ENCODE results near the gene RPS27. TPM values are rescaled to one million over a fixed set of nuclear protein-coding genes. Genes with fewer than 3 reads are reported as not detected.
A peak's percentile ranks its signal among the peaks of the same experiment; 100 is the strongest.

The RPS27 gene
- polyA plus RNA-seq, 1 donor from 2014 or later: 2,235 TPM

- H3F3A ChIP-seq (ENCODE audit: insufficient read depth, low read length, poor library complexity, severe bottlenecking): no peaks in the 10 kb centered on the region
- H4K20me1 ChIP-seq (ENCODE audit: insufficient read depth): no peaks in the 10 kb centered on the region
- H3K9me2 ChIP-seq (ENCODE audit: insufficient read depth, low read length): no peaks in the 10 kb centered on the region
- H3K9me3 ChIP-seq (ENCODE audit: low read length): no peaks in the 10 kb centered on the region
- no peak for TF ChIP-seq EZH2 (IDR thresholded peaks at IDR 0.05; ENCODE audit: borderline replicate concordance, insufficient read depth, low read length, poor library complexity, severe bottlenecking)
- peak; percentile 34 for TF ChIP-seq TAF1 (IDR thresholded peaks at IDR 0.05; ENCODE audit: low read depth)
- TF ChIP-seq POLR2AphosphoS5 (IDR thresholded peaks at IDR 0.05): peak; percentile 84
- TF ChIP-seq SMC3 (conservative IDR thresholded peaks at IDR 0.05; ENCODE audit: poor library complexity): peak; percentile 19
- TF ChIP-seq RAD21 (conservative IDR thresholded peaks at IDR 0.05): no peak
- peak; percentile 31 for TF ChIP-seq EP300 (conservative IDR thresholded peaks at IDR 0.05; ENCODE audit: poor library complexity, severe bottlenecking)
- peak; percentile 73 for TF ChIP-seq MXI1 (conservative IDR thresholded peaks at IDR 0.05; ENCODE audit: poor library complexity, severe bottlenecking)
- TF ChIP-seq, protein P1, sequence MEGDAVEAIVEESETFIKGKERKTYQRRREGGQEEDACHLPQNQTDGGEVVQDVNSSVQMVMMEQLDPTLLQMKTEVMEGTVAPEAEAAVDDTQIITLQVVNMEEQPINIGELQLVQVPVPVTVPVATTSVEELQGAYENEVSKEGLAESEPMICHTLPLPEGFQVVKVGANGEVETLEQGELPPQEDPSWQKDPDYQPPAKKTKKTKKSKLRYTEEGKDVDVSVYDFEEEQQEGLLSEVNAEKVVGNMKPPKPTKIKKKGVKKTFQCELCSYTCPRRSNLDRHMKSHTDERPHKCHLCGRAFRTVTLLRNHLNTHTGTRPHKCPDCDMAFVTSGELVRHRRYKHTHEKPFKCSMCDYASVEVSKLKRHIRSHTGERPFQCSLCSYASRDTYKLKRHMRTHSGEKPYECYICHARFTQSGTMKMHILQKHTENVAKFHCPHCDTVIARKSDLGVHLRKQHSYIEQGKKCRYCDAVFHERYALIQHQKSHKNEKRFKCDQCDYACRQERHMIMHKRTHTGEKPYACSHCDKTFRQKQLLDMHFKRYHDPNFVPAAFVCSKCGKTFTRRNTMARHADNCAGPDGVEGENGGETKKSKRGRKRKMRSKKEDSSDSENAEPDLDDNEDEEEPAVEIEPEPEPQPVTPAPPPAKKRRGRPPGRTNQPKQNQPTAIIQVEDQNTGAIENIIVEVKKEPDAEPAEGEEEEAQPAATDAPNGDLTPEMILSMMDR (IDR thresholded peaks at IDR 0.05; ENCODE audit: poor library complexity, severe bottlenecking): peak; percentile 23
- peak; percentile 63 for TF ChIP-seq REST (IDR thresholded peaks at IDR 0.05; ENCODE audit: borderline replicate concordance)
- peaks cover 52% of the 10 kb centered on the region for H3K79me2 ChIP-seq (replicated peaks; ENCODE audit: insufficient read depth, low read length)
- H3K27me3 ChIP-seq (ENCODE audit: insufficient read depth, low read depth, low read length): no peaks in the 10 kb centered on the region
- peak within 1 kb of the TSS; percentile 84 for H3K27ac ChIP-seq (ENCODE audit: low read length)
- H3K4me2 ChIP-seq (ENCODE audit: low read length): peak within 1 kb of the TSS; percentile 94
- peak within 1 kb of the TSS; percentile 69 for H2AFZ ChIP-seq (ENCODE audit: low read depth, low read length)
- peak within 1 kb of the TSS; percentile 90 for H3K9ac ChIP-seq (ENCODE audit: low read length)
- H3K4me3 ChIP-seq (ENCODE audit: low read length): peak within 1 kb of the TSS; percentile 83
- H3K36me3 ChIP-seq (ENCODE audit: insufficient read depth, low read length): no peaks in the 10 kb centered on the region
Observed at GRCh38 chr1:153958111-153958960, 32.2 kb upstream of the RPS27 start, which contains the start of gene CRTC2. CRTC2 (minus strand) TSS chr1:153958612; CDS start chr1:153958497, 115 bp downstream.

- no peaks in the 10 kb centered on the region for H3K36me3 ChIP-seq (ENCODE audit: insufficient read depth, low read length)
- H3K27ac ChIP-seq (ENCODE audit: low read length): peak overlapping the region; percentile 38
- H3K9ac ChIP-seq (ENCODE audit: low read length): peak overlapping the region; percentile 28
- H2AFZ ChIP-seq (ENCODE audit: low read depth, low read length): peak overlapping the region; percentile 30
- peak overlapping the region; percentile 47 for H3K4me2 ChIP-seq (ENCODE audit: low read length)
- peak overlapping the region; percentile 83 for H3K4me3 ChIP-seq (ENCODE audit: low read length)
- H3K27me3 ChIP-seq (ENCODE audit: insufficient read depth, low read depth, low read length): no peaks in the 10 kb centered on the region
- H3K9me2 ChIP-seq (ENCODE audit: insufficient read depth, low read length): no peaks in the 10 kb centered on the region
- H4K20me1 ChIP-seq (ENCODE audit: insufficient read depth): no peaks in the 10 kb centered on the region
- no peaks in the 10 kb centered on the region for H3K9me3 ChIP-seq (ENCODE audit: low read length)
- no peaks in the 10 kb centered on the region for H3F3A ChIP-seq (ENCODE audit: insufficient read depth, low read length, poor library complexity, severe bottlenecking)
- no peak for TF ChIP-seq TAF1 (IDR thresholded peaks at IDR 0.05; ENCODE audit: low read depth)
- TF ChIP-seq EZH2 (IDR thresholded peaks at IDR 0.05; ENCODE audit: borderline replicate concordance, insufficient read depth, low read length, poor library complexity, severe bottlenecking): no peak
- H3K79me2 ChIP-seq (replicated peaks; ENCODE audit: insufficient read depth, low read length): peaks cover 50% of the 10 kb centered on the region
Observed at GRCh38 chr1:153958961-153959260, 31.7 kb upstream of the RPS27 start.

Data from neural cell (in vitro differentiated cells).